IMR-90 (cell line): ENCODE data around the gene PAK6. TPM values are rescaled to one million over a fixed set of nuclear protein-coding genes. Genes with fewer than 3 reads are reported as not detected.

Experiments used
- ATAC-seq: fragments of 200-7000 bp; cut with Tn5 transposase; 2 replicates; pipeline ENCODE4 v1.9.1; 2020; ENCODE audit warnings: low read depth, mild to moderate bottlenecking, moderate library complexity
- BruUV-seq: library from RNA; stranded (reverse); fragments of 400-500 nt; replicated peaks from 2 replicates; lab custom pipeline; 2021; lab: Mats Ljungman, UMichigan
- CTCF ChIA-PET: fragments of 300-600 bp; formaldehyde crosslinking; extraction: SDS; loops from one replicate; lab custom pipeline; 2021; ENCODE audit warnings: antibody characterized with exemption; lab: Yijun Ruan, JAX
- POLR2A ChIA-PET: fragments of 300-600 bp; sonication (Branson Sonifier 250); formaldehyde crosslinking; loops from one replicate; lab custom pipeline; 2022; ENCODE audit warnings: antibody characterized with exemption; ENCODE audit not compliant: unreplicated experiment; lab: Charles Lee
- DNase-seq: peaks from one replicate; pipeline ENCODE4 v3.0.0; 2013
- H2AFZ ChIP-seq: replicated peaks from 2 replicates; pipeline ENCODE3; 2013; ENCODE audit warnings: low read length, mild to moderate bottlenecking; ENCODE audit not compliant: poor library complexity
- H2AK5ac ChIP-seq: 2 replicates; pipeline ENCODE4 v1.6.1; 2013; ENCODE audit warnings: low read depth, low read length, inconsistent platforms
- H2AK9ac ChIP-seq: replicated peaks from 2 replicates; pipeline ENCODE3; 2013; ENCODE audit warnings: mild to moderate bottlenecking, low read depth, low read length, moderate library complexity; ENCODE audit not compliant: poor library complexity
- H2BK120ac ChIP-seq: 2 replicates; pipeline ENCODE4 v1.6.1; 2013; ENCODE audit warnings: low read depth, low read length, inconsistent platforms
- H2BK15ac ChIP-seq: 3 replicates; pipeline ENCODE4 v1.6.1; 2013; ENCODE audit warnings: low read depth, low read length, inconsistent platforms
- H2BK20ac ChIP-seq: 2 replicates; pipeline ENCODE4 v1.6.1; 2013; ENCODE audit warnings: low read depth, mild to moderate bottlenecking, inconsistent platforms, low read length, moderate library complexity
- H2BK5ac ChIP-seq: 2 replicates; pipeline ENCODE4 v1.6.1; 2013; ENCODE audit warnings: mild to moderate bottlenecking, low read depth, low read length, inconsistent platforms; ENCODE audit not compliant: poor library complexity, severe bottlenecking
- H3K14ac ChIP-seq: replicated peaks from 2 replicates; pipeline ENCODE4 v1.6.1; 2013; ENCODE audit warnings: low read depth, low read length, inconsistent platforms
- H3K18ac ChIP-seq: 2 replicates; pipeline ENCODE4 v1.6.1; 2013; ENCODE audit warnings: low read depth, low read length, control low read depth
- H3K23ac ChIP-seq: 2 replicates; pipeline ENCODE4 v1.6.1; 2013; ENCODE audit warnings: low read depth, low read length, inconsistent platforms
- H3K27ac ChIP-seq: 2 replicates; pipeline ENCODE4 v1.5.1; 2013; ENCODE audit warnings: mild to moderate bottlenecking, control low read depth, low read length; ENCODE audit not compliant: insufficient read depth
- H3K27me3 ChIP-seq: 2 replicates; pipeline ENCODE4 v1.6.1; 2013; ENCODE audit warnings: low read length; ENCODE audit not compliant: control insufficient read depth, insufficient read depth
- H3K36me3 ChIP-seq: 2 replicates; pipeline ENCODE4 v1.6.1; 2013; ENCODE audit warnings: low read length, mixed read lengths; ENCODE audit not compliant: control insufficient read depth, insufficient read depth
- H3K4ac ChIP-seq: 2 replicates; pipeline ENCODE4 v1.6.1; 2013; ENCODE audit warnings: low read depth, low read length, inconsistent platforms
- H3K4me1 ChIP-seq: 2 replicates; pipeline ENCODE4 v1.6.1; 2013; ENCODE audit warnings: low read length, mixed read lengths; ENCODE audit not compliant: control insufficient read depth, insufficient read depth
- H3K4me2 ChIP-seq: 2 replicates; pipeline ENCODE4 v1.6.1; 2013; ENCODE audit warnings: low read depth, mild to moderate bottlenecking, control low read depth, low read length, moderate library complexity
- H3K4me3 ChIP-seq: 2 replicates; pipeline ENCODE4 v1.5.1; 2013; ENCODE audit warnings: low read depth, mild to moderate bottlenecking, control low read depth, low read length, moderate library complexity; ENCODE audit not compliant: insufficient read depth
- H3K56ac ChIP-seq: 2 replicates; pipeline ENCODE4 v1.6.1; 2013; ENCODE audit warnings: low read length, inconsistent platforms; ENCODE audit not compliant: insufficient read depth; ENCODE audit errors: extremely low read depth
- H3K79me1 ChIP-seq, 2 experiments: 2 replicates each; pipeline ENCODE4 v1.6.1; 2013; ENCODE audit warnings: low read length in 2 of 2, inconsistent platforms in 1 of 2, low read depth in 1 of 2
- H3K9ac ChIP-seq: 2 replicates; pipeline ENCODE4 v1.6.1; 2013; ENCODE audit warnings: low read depth, low read length, control low read depth
- H3K9me1 ChIP-seq: 2 replicates; pipeline ENCODE4 v1.6.1; 2013; ENCODE audit warnings: low read length, inconsistent platforms; ENCODE audit not compliant: insufficient read depth
- H3K9me3 ChIP-seq: 2 replicates; pipeline ENCODE4 v1.6.1; 2013; ENCODE audit warnings: low read length; ENCODE audit not compliant: control insufficient read depth, insufficient read depth
- H4K20me1 ChIP-seq: 2 replicates; pipeline ENCODE4 v1.6.1; 2013; ENCODE audit warnings: low read length, inconsistent platforms; ENCODE audit not compliant: insufficient read depth
- H4K5ac ChIP-seq: 2 replicates; pipeline ENCODE4 v1.6.1; 2013; ENCODE audit warnings: mild to moderate bottlenecking, low read depth, low read length, control low read depth
- H4K8ac ChIP-seq, 2 experiments: 2 replicates each; pipeline ENCODE4 v1.6.1; 2013; ENCODE audit warnings: low read depth in 2 of 2, low read length in 2 of 2, control low read depth in 1 of 2, inconsistent platforms in 1 of 2
- H4K91ac ChIP-seq: 2 replicates; pipeline ENCODE4 v1.6.1; 2013; ENCODE audit warnings: low read depth, low read length, inconsistent platforms; ENCODE audit not compliant: insufficient read depth
- FOS ChIP-seq: fragments of 150-350 bp; IDR thresholded peaks from 2 replicates; pipeline ENCODE4 v1.6.1; 2016; ENCODE audit warnings: low read depth, low read length
- RAD21 ChIP-seq: IDR thresholded peaks from 2 replicates; pipeline ENCODE4 v1.6.1; 2012; ENCODE audit warnings: low read length, improper control_type of control experiment
- SMC3 ChIP-seq: fragments of 150-350 bp; IDR thresholded peaks from 2 replicates; pipeline ENCODE4 v1.6.1; 2016; ENCODE audit warnings: low read depth, mild to moderate bottlenecking, antibody characterized with exemption, low read length, moderate library complexity
- WGBS, 2 experiments: methylation state at CpG; one replicate each; pipeline versions ENCODE4 v1.1.5 to v1.1.7; 2013; ENCODE audit warnings: missing lambda C conversion rate in 2 of 2; ENCODE audit not compliant: insufficient read length in 1 of 2; ENCODE audit errors: extremely low coverage in 2 of 2; 5-methylcytosine and 5-hydroxymethylcytosine counted together
- dilution Hi-C: fragments of 300-500 bp; cut with HindIII; formaldehyde crosslinking; loops from one replicate; pipeline ENCODE4 v1.14.3; 2018; ENCODE audit warnings: low sequenced_read_pairs; ENCODE audit not compliant: unreplicated experiment
- in situ Hi-C: fragments of 300-500 bp; cut with MboI; formaldehyde crosslinking; loops from 3 replicates; pipeline ENCODE4 v1.14.3; 2019; ENCODE audit warnings: low sequenced_read_pairs, inconsistent platforms, mixed read lengths
- intact Hi-C: fragments of 100-400 bp; cut with micrococcal nuclease; formaldehyde crosslinking; loops from 2 replicates; pipeline ENCODE4 v1.10.0; 2022
- polyA plus RNA-seq, 3 experiments: library from polyadenylated mRNA; depleted of rRNA; stranded (reverse); fragments of >200 nt; gene quantifications; 2 replicates each; pipeline ENCODE4 v1.2.3, GENCODE V29; 2012; ENCODE audit warnings: low replicate concordance in 1 of 3
- total RNA-seq: library from RNA; depleted of rRNA; stranded (reverse); fragments of >200 nt; gene quantifications from 2 replicates; pipeline ENCODE4 v1.2.3, GENCODE V29; 2012
- TF ChIP-seq, protein P1 (sequence below): fragments of 150-350 bp; IDR thresholded peaks from 2 replicates; pipeline ENCODE4 v1.6.1; 2017; ENCODE audit warnings: mild to moderate bottlenecking, antibody characterized with exemption, low read length, low read depth
- TF ChIP-seq, protein P2 (sequence below): conservative IDR thresholded peaks from 2 replicates; pipeline ENCODE4 v1.5.1; 2012; ENCODE audit warnings: mild to moderate bottlenecking, low read depth, low read length, improper control_type of control experiment

Gene PAK6
- total and polyA plus RNA-seq, 2 of the 4 experiments (the other 2 are of a cell fraction), result 0.21 TPM; not detected in 1

DNA sequence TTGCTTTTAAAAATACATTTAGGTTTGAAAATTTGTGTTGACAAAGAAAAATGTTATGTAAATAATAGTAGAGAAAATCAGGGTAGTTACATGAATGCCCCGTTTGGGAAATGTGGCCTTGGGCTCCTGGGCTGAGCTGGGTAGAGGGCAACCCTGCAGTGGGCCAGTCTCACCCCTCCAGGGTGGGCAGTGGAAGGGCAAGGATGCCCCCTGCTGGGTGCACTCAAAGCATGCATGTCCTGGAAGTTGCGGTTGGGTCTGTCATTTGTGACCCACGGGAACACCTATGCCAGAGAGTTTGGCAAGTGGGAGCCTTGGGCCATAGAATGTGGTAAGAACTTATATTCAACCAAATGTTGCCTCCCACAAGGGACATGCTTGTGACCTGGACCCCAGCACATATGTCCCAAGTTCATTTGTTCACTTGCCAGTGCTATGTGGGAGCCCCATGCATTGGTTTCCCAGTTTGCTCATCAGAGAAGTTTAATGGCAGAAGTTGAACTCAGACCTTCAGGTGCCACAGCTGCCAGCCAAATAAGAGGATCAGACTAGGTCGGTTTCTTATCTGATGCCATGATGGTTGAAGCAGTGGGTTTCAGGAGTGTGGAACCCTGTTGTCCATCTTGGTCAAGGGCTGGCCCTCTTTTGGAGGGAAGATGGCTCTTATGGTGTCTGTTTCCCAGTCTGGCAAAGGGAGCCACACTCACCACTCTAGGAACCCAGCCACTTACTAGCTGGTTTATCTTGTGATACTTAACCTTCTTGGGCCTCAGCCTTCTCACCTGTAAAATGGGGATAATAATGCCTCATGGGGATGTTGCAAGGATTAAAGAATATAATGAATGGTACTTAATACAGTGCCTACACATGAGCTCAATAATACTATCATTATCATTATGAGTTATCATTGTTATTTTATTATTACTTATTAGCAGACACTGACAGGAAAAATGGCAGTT, 71.4 kb downstream of the PAK6 start:
- Histone ChIP-seq H2BK20ac (no peak overlapping the region), H2AFZ (no peak overlapping the region), H3K56ac (no peak overlapping the region), H2AK5ac (no peak overlapping the region), H3K23ac (no peak overlapping the region), H3K9ac (no peak overlapping the region), H2BK120ac (no peak overlapping the region), H3K27me3 (peaks cover 57% of the 10 kb centered on the region), H3K4me1 (peaks cover 6% of the 10 kb centered on the region), H4K91ac (no peak overlapping the region), H3K9me3 (no peaks in the 10 kb centered on the region), H3K79me1 (no peaks in the 10 kb centered on the region), H3K4me3 (no peak overlapping the region), H4K8ac (no peak overlapping the region), H4K20me1 (no peaks in the 10 kb centered on the region), H3K18ac (no peak overlapping the region), H3K4ac (no peak overlapping the region), H3K36me3 (no peaks in the 10 kb centered on the region), H2BK15ac (no peak overlapping the region), H4K5ac (no peak overlapping the region), H3K27ac (no peak overlapping the region), H3K9me1 (no peaks in the 10 kb centered on the region), H2AK9ac (no peak overlapping the region), H3K14ac (no peak overlapping the region), H3K4me2 (no peak overlapping the region), H2BK5ac (no peak overlapping the region)
- no TSS peak for BruUV-seq
- dilution Hi-C loops (no loop called here), intact Hi-C loops (loop anchor here (1.0 to 2.0 kb wide), 2 partner anchors 31 to 93 kb away; no protein-coding TSS in a partner anchor), in situ Hi-C loops (no loop called here)
- ATAC-seq (peak; percentile 71), DNase-seq (peak; percentile 33)
- CTCF ChIA-PET, result interaction anchor here (0.5 to 1.5 kb wide), 9 partner anchors 10 to 31 kb away, joined by 3 to 7 read pairs (median 4); partner anchors contain the start of genes ANKRD63 and INAFM2
- POLR2A ChIA-PET, result no interaction called here
- TF ChIP-seq RAD21, result peak; percentile 83
- TF ChIP-seq, protein P1, sequence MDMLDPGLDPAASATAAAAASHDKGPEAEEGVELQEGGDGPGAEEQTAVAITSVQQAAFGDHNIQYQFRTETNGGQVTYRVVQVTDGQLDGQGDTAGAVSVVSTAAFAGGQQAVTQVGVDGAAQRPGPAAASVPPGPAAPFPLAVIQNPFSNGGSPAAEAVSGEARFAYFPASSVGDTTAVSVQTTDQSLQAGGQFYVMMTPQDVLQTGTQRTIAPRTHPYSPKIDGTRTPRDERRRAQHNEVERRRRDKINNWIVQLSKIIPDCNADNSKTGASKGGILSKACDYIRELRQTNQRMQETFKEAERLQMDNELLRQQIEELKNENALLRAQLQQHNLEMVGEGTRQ, result no peak
- TF ChIP-seq SMC3, result peak; percentile 77
- no peak for TF ChIP-seq FOS
- TF ChIP-seq, protein P2, sequence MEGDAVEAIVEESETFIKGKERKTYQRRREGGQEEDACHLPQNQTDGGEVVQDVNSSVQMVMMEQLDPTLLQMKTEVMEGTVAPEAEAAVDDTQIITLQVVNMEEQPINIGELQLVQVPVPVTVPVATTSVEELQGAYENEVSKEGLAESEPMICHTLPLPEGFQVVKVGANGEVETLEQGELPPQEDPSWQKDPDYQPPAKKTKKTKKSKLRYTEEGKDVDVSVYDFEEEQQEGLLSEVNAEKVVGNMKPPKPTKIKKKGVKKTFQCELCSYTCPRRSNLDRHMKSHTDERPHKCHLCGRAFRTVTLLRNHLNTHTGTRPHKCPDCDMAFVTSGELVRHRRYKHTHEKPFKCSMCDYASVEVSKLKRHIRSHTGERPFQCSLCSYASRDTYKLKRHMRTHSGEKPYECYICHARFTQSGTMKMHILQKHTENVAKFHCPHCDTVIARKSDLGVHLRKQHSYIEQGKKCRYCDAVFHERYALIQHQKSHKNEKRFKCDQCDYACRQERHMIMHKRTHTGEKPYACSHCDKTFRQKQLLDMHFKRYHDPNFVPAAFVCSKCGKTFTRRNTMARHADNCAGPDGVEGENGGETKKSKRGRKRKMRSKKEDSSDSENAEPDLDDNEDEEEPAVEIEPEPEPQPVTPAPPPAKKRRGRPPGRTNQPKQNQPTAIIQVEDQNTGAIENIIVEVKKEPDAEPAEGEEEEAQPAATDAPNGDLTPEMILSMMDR, result peak; percentile 71
- 0% methylated on average over 2 of the region's 4 CpGs; no CpG with 5 or more reads in 1 of the 2 experiments for WGBS, 2 experiments
